IMR-90 (cell line): Measurements from ENCODE around the gene GJB3. TPM values are rescaled to one million over a fixed set of nuclear protein-coding genes. Genes with fewer than 3 reads are reported as not detected.
"Not testable (repeated sequence)": the region's sequence is repeated elsewhere in the genome, so short reads cannot be mapped to it uniquely, and the experiment has no call there.

Source experiments
- ATAC-seq: fragments of 200-7000 bp; cut with Tn5 transposase; 2 replicates; pipeline ENCODE4 v1.9.1; 2020; ENCODE audit warnings: low read depth, mild to moderate bottlenecking, moderate library complexity
- BruUV-seq: library from RNA; stranded (reverse); fragments of 400-500 nt; replicated peaks from 2 replicates; lab custom pipeline; 2021; lab: Mats Ljungman, UMichigan
- CTCF ChIA-PET: fragments of 300-600 bp; formaldehyde crosslinking; extraction: SDS; loops from one replicate; lab custom pipeline; 2021; ENCODE audit warnings: antibody characterized with exemption; lab: Yijun Ruan, JAX
- POLR2A ChIA-PET: fragments of 300-600 bp; sonication (Branson Sonifier 250); formaldehyde crosslinking; loops from one replicate; lab custom pipeline; 2022; ENCODE audit warnings: antibody characterized with exemption; ENCODE audit not compliant: unreplicated experiment; lab: Charles Lee
- DNase-seq: peaks from one replicate; pipeline ENCODE4 v3.0.0; 2013
- H2AFZ ChIP-seq: replicated peaks from 2 replicates; pipeline ENCODE3; 2013; ENCODE audit warnings: low read length, mild to moderate bottlenecking; ENCODE audit not compliant: poor library complexity
- H2AK5ac ChIP-seq: 2 replicates; pipeline ENCODE4 v1.6.1; 2013; ENCODE audit warnings: low read depth, low read length, inconsistent platforms
- H2AK9ac ChIP-seq: replicated peaks from 2 replicates; pipeline ENCODE3; 2013; ENCODE audit warnings: mild to moderate bottlenecking, low read depth, low read length, moderate library complexity; ENCODE audit not compliant: poor library complexity
- H2BK120ac ChIP-seq: 2 replicates; pipeline ENCODE4 v1.6.1; 2013; ENCODE audit warnings: low read depth, low read length, inconsistent platforms
- H2BK15ac ChIP-seq: 3 replicates; pipeline ENCODE4 v1.6.1; 2013; ENCODE audit warnings: low read depth, low read length, inconsistent platforms
- H2BK20ac ChIP-seq: 2 replicates; pipeline ENCODE4 v1.6.1; 2013; ENCODE audit warnings: low read depth, mild to moderate bottlenecking, inconsistent platforms, low read length, moderate library complexity
- H2BK5ac ChIP-seq: 2 replicates; pipeline ENCODE4 v1.6.1; 2013; ENCODE audit warnings: mild to moderate bottlenecking, low read depth, low read length, inconsistent platforms; ENCODE audit not compliant: poor library complexity, severe bottlenecking
- H3K14ac ChIP-seq: replicated peaks from 2 replicates; pipeline ENCODE4 v1.6.1; 2013; ENCODE audit warnings: low read depth, low read length, inconsistent platforms
- H3K18ac ChIP-seq: 2 replicates; pipeline ENCODE4 v1.6.1; 2013; ENCODE audit warnings: low read depth, low read length, control low read depth
- H3K23ac ChIP-seq: 2 replicates; pipeline ENCODE4 v1.6.1; 2013; ENCODE audit warnings: low read depth, low read length, inconsistent platforms
- H3K27ac ChIP-seq: 2 replicates; pipeline ENCODE4 v1.5.1; 2013; ENCODE audit warnings: mild to moderate bottlenecking, control low read depth, low read length; ENCODE audit not compliant: insufficient read depth
- H3K27me3 ChIP-seq: 2 replicates; pipeline ENCODE4 v1.6.1; 2013; ENCODE audit warnings: low read length; ENCODE audit not compliant: control insufficient read depth, insufficient read depth
- H3K36me3 ChIP-seq: 2 replicates; pipeline ENCODE4 v1.6.1; 2013; ENCODE audit warnings: low read length, mixed read lengths; ENCODE audit not compliant: control insufficient read depth, insufficient read depth
- H3K4ac ChIP-seq: 2 replicates; pipeline ENCODE4 v1.6.1; 2013; ENCODE audit warnings: low read depth, low read length, inconsistent platforms
- H3K4me1 ChIP-seq: 2 replicates; pipeline ENCODE4 v1.6.1; 2013; ENCODE audit warnings: low read length, mixed read lengths; ENCODE audit not compliant: control insufficient read depth, insufficient read depth
- H3K4me2 ChIP-seq: 2 replicates; pipeline ENCODE4 v1.6.1; 2013; ENCODE audit warnings: low read depth, mild to moderate bottlenecking, control low read depth, low read length, moderate library complexity
- H3K4me3 ChIP-seq: 2 replicates; pipeline ENCODE4 v1.5.1; 2013; ENCODE audit warnings: low read depth, mild to moderate bottlenecking, control low read depth, low read length, moderate library complexity; ENCODE audit not compliant: insufficient read depth
- H3K56ac ChIP-seq: 2 replicates; pipeline ENCODE4 v1.6.1; 2013; ENCODE audit warnings: low read length, inconsistent platforms; ENCODE audit not compliant: insufficient read depth; ENCODE audit errors: extremely low read depth
- H3K79me1 ChIP-seq, 2 experiments: 2 replicates each; pipeline ENCODE4 v1.6.1; 2013; ENCODE audit warnings: low read length in 2 of 2, inconsistent platforms in 1 of 2, low read depth in 1 of 2
- H3K9ac ChIP-seq: 2 replicates; pipeline ENCODE4 v1.6.1; 2013; ENCODE audit warnings: low read depth, low read length, control low read depth
- H3K9me1 ChIP-seq: 2 replicates; pipeline ENCODE4 v1.6.1; 2013; ENCODE audit warnings: low read length, inconsistent platforms; ENCODE audit not compliant: insufficient read depth
- H3K9me3 ChIP-seq: 2 replicates; pipeline ENCODE4 v1.6.1; 2013; ENCODE audit warnings: low read length; ENCODE audit not compliant: control insufficient read depth, insufficient read depth
- H4K20me1 ChIP-seq: 2 replicates; pipeline ENCODE4 v1.6.1; 2013; ENCODE audit warnings: low read length, inconsistent platforms; ENCODE audit not compliant: insufficient read depth
- H4K5ac ChIP-seq: 2 replicates; pipeline ENCODE4 v1.6.1; 2013; ENCODE audit warnings: mild to moderate bottlenecking, low read depth, low read length, control low read depth
- H4K8ac ChIP-seq, 2 experiments: 2 replicates each; pipeline ENCODE4 v1.6.1; 2013; ENCODE audit warnings: low read depth in 2 of 2, low read length in 2 of 2, control low read depth in 1 of 2, inconsistent platforms in 1 of 2
- H4K91ac ChIP-seq: 2 replicates; pipeline ENCODE4 v1.6.1; 2013; ENCODE audit warnings: low read depth, low read length, inconsistent platforms; ENCODE audit not compliant: insufficient read depth
- WGBS, 2 experiments: methylation state at CpG; one replicate each; pipeline versions ENCODE4 v1.1.5 to v1.1.7; 2013; ENCODE audit warnings: missing lambda C conversion rate in 2 of 2; ENCODE audit not compliant: insufficient read length in 1 of 2; ENCODE audit errors: extremely low coverage in 2 of 2; 5-methylcytosine and 5-hydroxymethylcytosine counted together
- dilution Hi-C: fragments of 300-500 bp; cut with HindIII; formaldehyde crosslinking; loops from one replicate; pipeline ENCODE4 v1.14.3; 2018; ENCODE audit warnings: low sequenced_read_pairs; ENCODE audit not compliant: unreplicated experiment
- in situ Hi-C: fragments of 300-500 bp; cut with MboI; formaldehyde crosslinking; loops from 3 replicates; pipeline ENCODE4 v1.14.3; 2019; ENCODE audit warnings: low sequenced_read_pairs, inconsistent platforms, mixed read lengths
- intact Hi-C: fragments of 100-400 bp; cut with micrococcal nuclease; formaldehyde crosslinking; loops from 2 replicates; pipeline ENCODE4 v1.10.0; 2022
- polyA plus RNA-seq, 3 experiments: library from polyadenylated mRNA; depleted of rRNA; stranded (reverse); fragments of >200 nt; gene quantifications; 2 replicates each; pipeline ENCODE4 v1.2.3, GENCODE V29; 2012; ENCODE audit warnings: low replicate concordance in 1 of 3
- total RNA-seq: library from RNA; depleted of rRNA; stranded (reverse); fragments of >200 nt; gene quantifications from 2 replicates; pipeline ENCODE4 v1.2.3, GENCODE V29; 2012

GJB3 gene
- total and polyA plus RNA-seq, 2 of the 4 experiments (the other 2 are of a cell fraction) = not detected

GRCh38 chr1:34810781-34811180, 29.8 kb downstream of the GJB3 start:
- H4K91ac ChIP-seq, H3K4ac ChIP-seq, H4K8ac ChIP-seq, H3K18ac ChIP-seq, H3K9me1 ChIP-seq, H3K56ac ChIP-seq, H3K23ac ChIP-seq, H2AFZ ChIP-seq, H3K27ac ChIP-seq, H2AK5ac ChIP-seq, H2BK20ac ChIP-seq, H4K5ac ChIP-seq, BruUV-seq, H3K4me2 ChIP-seq, H4K20me1 ChIP-seq, H3K27me3 ChIP-seq, H2BK5ac ChIP-seq, H3K9ac ChIP-seq, in situ Hi-C loops, intact Hi-C loops, H2BK15ac ChIP-seq, CTCF ChIA-PET, dilution Hi-C loops, H2AK9ac ChIP-seq, DNase-seq, H2BK120ac ChIP-seq, H3K79me1 ChIP-seq, H3K4me3 ChIP-seq, H3K4me1 ChIP-seq, H3K36me3 ChIP-seq, ATAC-seq, H3K14ac ChIP-seq, POLR2A ChIA-PET, H3K9me3 ChIP-seq: not testable (repeated sequence)
- no CpG with 5 or more reads among the region's 3 CpGs for WGBS, 2 experiments
